Liver (tissue), 9 donors: ENCODE measurements around the gene SLC29A3. TPM values are rescaled to one million over a fixed set of nuclear protein-coding genes. Genes with fewer than 3 reads are reported as not detected.

Experiments
- DNase-seq: peaks from one replicate; pipeline ENCODE4 v3.0.0-alpha.2; 2017; ENCODE audit warnings: low spot score
- H3K27ac ChIP-seq, 2 donors: one replicate each; pipeline ENCODE4 v1.7.0; 2013; ENCODE audit warnings: inconsistent platforms in 2 of 2, low read length in 2 of 2, control low read depth in 1 of 2, low read depth in 1 of 2, mild to moderate bottlenecking in 1 of 2
- H3K27me3 ChIP-seq, 4 donors: one replicate each; pipeline versions ENCODE4 v1.6.1 to v1.7.0; 2013; ENCODE audit warnings: low read length in 3 of 4, inconsistent platforms in 1 of 4, mild to moderate bottlenecking in 1 of 4, moderate library complexity in 1 of 4; ENCODE audit not compliant: control insufficient read depth in 4 of 4, insufficient read depth in 4 of 4
- H3K36me3 ChIP-seq, 4 donors: one replicate each; pipeline versions ENCODE4 v1.6.1 to v1.7.0; 2013; ENCODE audit warnings: low read length in 3 of 4, mild to moderate bottlenecking in 3 of 4, low read depth in 1 of 4, moderate library complexity in 1 of 4; ENCODE audit not compliant: control insufficient read depth in 4 of 4, insufficient read depth in 3 of 4
- H3K4me1 ChIP-seq, 4 donors: one replicate each; pipeline versions ENCODE4 v1.6.1 to v1.7.0; 2013; ENCODE audit warnings: low read length in 3 of 4, mild to moderate bottlenecking in 3 of 4, moderate library complexity in 1 of 4; ENCODE audit not compliant: control insufficient read depth in 4 of 4, insufficient read depth in 4 of 4
- H3K4me3 ChIP-seq, 3 donors: one replicate each; pipeline versions ENCODE4 v1.6.1 to v1.7.0; 2013; ENCODE audit warnings: low read length in 3 of 3, control low read depth in 1 of 3, low read depth in 1 of 3, mild to moderate bottlenecking in 1 of 3
- H3K9ac ChIP-seq, 2 donors: one replicate each; pipeline ENCODE4 v1.7.0; 2013; ENCODE audit warnings: low read length in 2 of 2, mild to moderate bottlenecking in 2 of 2, moderate library complexity in 2 of 2, control low read depth in 1 of 2, low read depth in 1 of 2
- H3K9me3 ChIP-seq, 4 donors: one replicate each; pipeline versions ENCODE4 v1.6.1 to v1.7.0; 2013; ENCODE audit warnings: low read length in 3 of 4; ENCODE audit not compliant: control insufficient read depth in 4 of 4
- ATF3 ChIP-seq: IDR thresholded peaks from 2 replicates; pipeline ENCODE4 v1.6.1; 2016; ENCODE audit warnings: antibody characterized with exemption
- CTCF ChIP-seq: fragments of 150-350 bp; IDR thresholded peaks from 2 replicates; pipeline ENCODE4 v1.5.1; 2017; ENCODE audit warnings: improper control_type of control experiment, low read depth, low read length; ENCODE audit not compliant: missing input control
- EGR1 ChIP-seq, 2 donors: IDR thresholded peaks; 2 replicates each; pipeline ENCODE4 v1.6.1; 2016 to 2018; ENCODE audit warnings: antibody characterized with exemption in 2 of 2, low read depth in 2 of 2
- FOXA1 ChIP-seq: IDR thresholded peaks from 2 replicates; pipeline ENCODE4 v1.6.1; 2016; ENCODE audit warnings: antibody characterized with exemption
- FOXA2 ChIP-seq: IDR thresholded peaks from 2 replicates; pipeline ENCODE4 v1.6.1; 2016; ENCODE audit warnings: antibody characterized with exemption
- GABPA ChIP-seq, 2 donors: IDR thresholded peaks in 1 of 2; conservative IDR thresholded peaks in 1 of 2; 2 replicates each; pipeline ENCODE4 v1.6.1; 2016; ENCODE audit warnings: antibody characterized with exemption in 2 of 2, mild to moderate bottlenecking in 1 of 2, moderate library complexity in 1 of 2
- HNF4A ChIP-seq, 2 donors: conservative IDR thresholded peaks; 2 replicates each; pipeline ENCODE4 v1.6.1; 2016; ENCODE audit warnings: antibody characterized with exemption in 2 of 2, mild to moderate bottlenecking in 2 of 2
- HNF4G ChIP-seq: IDR thresholded peaks from 2 replicates; pipeline ENCODE4 v1.6.1; 2016; ENCODE audit warnings: antibody characterized with exemption
- JUND ChIP-seq, 2 donors: IDR thresholded peaks; 2 replicates each; pipeline ENCODE4 v1.6.1; 2016; ENCODE audit warnings: antibody characterized with exemption in 2 of 2
- MAX ChIP-seq: IDR thresholded peaks from 2 replicates; pipeline ENCODE4 v1.6.1; 2016; ENCODE audit warnings: antibody characterized with exemption
- NR2F2 ChIP-seq: IDR thresholded peaks from 2 replicates; pipeline ENCODE4 v1.6.1; 2016; ENCODE audit warnings: antibody characterized with exemption
- RAD21 ChIP-seq, 2 donors: IDR thresholded peaks; 2 replicates each; pipeline ENCODE4 v1.6.1; 2016; ENCODE audit warnings: antibody characterized with exemption in 2 of 2, mild to moderate bottlenecking in 2 of 2
- REST ChIP-seq: IDR thresholded peaks from 2 replicates; pipeline ENCODE4 v1.6.1; 2016; ENCODE audit warnings: antibody characterized with exemption, mild to moderate bottlenecking
- RXRA ChIP-seq, 2 donors: IDR thresholded peaks; 2 replicates each; pipeline ENCODE4 v1.6.1; 2017 to 2018; ENCODE audit warnings: antibody characterized with exemption in 2 of 2, mild to moderate bottlenecking in 1 of 2
- TAF1 ChIP-seq: conservative IDR thresholded peaks from 2 replicates; pipeline ENCODE4 v1.6.1; 2016; ENCODE audit warnings: antibody characterized with exemption, mild to moderate bottlenecking
- YY1 ChIP-seq: IDR thresholded peaks from 2 replicates; pipeline ENCODE4 v1.6.1; 2016; ENCODE audit warnings: antibody characterized with exemption, mild to moderate bottlenecking
- ZBTB33 ChIP-seq: IDR thresholded peaks from 2 replicates; pipeline ENCODE4 v1.6.1; 2016; ENCODE audit warnings: antibody characterized with exemption
- WGBS: extraction: QIAGEN DNeasy Blood & Tissue Kit; methylation state at CpG from one replicate; pipeline ENCODE4 v1.1.7; 2013; 5-methylcytosine and 5-hydroxymethylcytosine counted together
- polyA plus RNA-seq, 2 donors: library from polyadenylated mRNA; stranded (reverse) in 1 of 2; unstranded in 1 of 2; fragments of 200-250 nt in 1 of 2; fragments of >200 nt in 1 of 2; fragmentation: Nextera tagmentation in 1 of 2; extraction: Ambion mirVana in 1 of 2; gene quantifications; one replicate each; pipeline versions ENCODE4 v1.2.1 to v1.2.3, GENCODE V29; 2013 to 2015
- total RNA-seq, 2 donors: library from RNA; depleted of rRNA; stranded (reverse); fragments of >200 nt; gene quantifications; one replicate each; pipeline ENCODE4 v1.2.3, GENCODE V29; 2014
- donor health status: healthy.
- donor health status: healthy.
- donor health status: healthy.
- donor health status: healthy.
- donor health status: healthy.

The SLC29A3 gene
- total and polyA plus RNA-seq, 4 donors, result 3.1 to 11.9 (median 5.3) TPM

GRCh38 chr10:71302874-71303568 is 16.0 kb upstream of the SLC29A3 start:
- 50% methylated on average over 8 of the region's 8 CpGs for WGBS
- H3K4me3 ChIP-seq, result no peak overlapping the region
- peaks cover 3 to 15% (median 11%) of the 10 kb centered on the region in 4 donors for H3K4me1 ChIP-seq
- no peaks in the 10 kb centered on the region for H3K9me3 ChIP-seq
- no peak overlapping the region for H3K27ac ChIP-seq
- no peaks in the 10 kb centered on the region for H3K27me3 ChIP-seq
- H3K9ac ChIP-seq, result no peak overlapping the region
- H3K36me3 ChIP-seq, result no peaks in the 10 kb centered on the region
- no peak for TF ChIP-seq ATF3
- no peak for TF ChIP-seq FOXA2
- no peak for TF ChIP-seq RXRA (IDR thresholded peaks at IDR 0.05)
- peak in 1 of 2 donors; percentile 74 for TF ChIP-seq RAD21 (IDR thresholded peaks at IDR 0.05)
- no peak for TF ChIP-seq FOXA1
- TF ChIP-seq MAX, result no peak
- peak; percentile 46 for TF ChIP-seq CTCF
- no peak for TF ChIP-seq YY1
- TF ChIP-seq GABPA (IDR thresholded peaks at IDR 0.05 in 1 of 2, conservative IDR thresholded peaks at IDR 0.05 in 1 of 2), result no peak
- TF ChIP-seq HNF4G, result no peak
- no peak for TF ChIP-seq TAF1
- TF ChIP-seq REST, result no peak
- DNase-seq, result no peak

GRCh38 chr10:71303569-71303907 is 15.5 kb upstream of the SLC29A3 start:
- no peaks in the 10 kb centered on the region for H3K36me3 ChIP-seq
- no peak for DNase-seq
- H3K27me3 ChIP-seq, result no peaks in the 10 kb centered on the region
- peaks cover 6 to 20% (median 15%) of the 10 kb centered on the region in 4 donors for H3K4me1 ChIP-seq
- 46% methylated on average over 1 of the region's 1 CpG for WGBS
- no peak overlapping the region for H3K27ac ChIP-seq
- H3K4me3 ChIP-seq, result no peak overlapping the region
- H3K9me3 ChIP-seq, result no peaks in the 10 kb centered on the region
- no peak overlapping the region for H3K9ac ChIP-seq
- TF ChIP-seq JUND (IDR thresholded peaks at IDR 0.05), result no peak
- no peak for TF ChIP-seq TAF1
- no peak for TF ChIP-seq CTCF
- no peak for TF ChIP-seq HNF4A (conservative IDR thresholded peaks at IDR 0.05)
- no peak for TF ChIP-seq HNF4G
- TF ChIP-seq REST, result no peak
- no peak for TF ChIP-seq FOXA2
- TF ChIP-seq NR2F2, result no peak
- no peak for TF ChIP-seq RXRA (IDR thresholded peaks at IDR 0.05)
- TF ChIP-seq YY1, result no peak
- no peak for TF ChIP-seq ATF3
- TF ChIP-seq RAD21 (IDR thresholded peaks at IDR 0.05), result no peak
- no peak for TF ChIP-seq FOXA1
- TF ChIP-seq ZBTB33, result no peak
- TF ChIP-seq EGR1 (IDR thresholded peaks at IDR 0.05; ENCODE audit: low read depth in 2 of 2), result no peak
